A375 (cell line): ENCODE measurements around the gene IFI27. TPM values are rescaled to one million over a fixed set of nuclear protein-coding genes. Genes with fewer than 3 reads are reported as not detected.

Experiments used
- total RNA-seq: library from RNA; depleted of rRNA; stranded (reverse); fragments of >200 nt; shearing (Covaris generic); gene quantifications from 2 replicates; pipeline ENCODE4 v1.2.3, GENCODE V29; 2014; rRNA removed

IFI27 gene
- not detected in 2 replicates for total RNA-seq

GRCh38 chr14:94110552-94111181, at the start of gene IFI27:
TSS of gene IFI27 (plus strand) at chr14:94110736.

GRCh38 chr14:94080621-94081385, 29.7 kb upstream of the IFI27 start, which contains the start of the genes DDX24 and IFI27L1:
TSS of gene DDX24 (minus strand) at chr14:94081202. CDS start at chr14:94079742, 1,460 bp downstream.
TSS of gene IFI27L1 (plus strand) at chr14:94081310. CDS start at chr14:94096938, 15,628 bp downstream.

GRCh38 chr14:94129111-94129757, 18.7 kb downstream of the IFI27 start, which contains the start of gene IFI27L2:
TSS of gene IFI27L2 (minus strand) at chr14:94129604. CDS start at chr14:94129564, 40 bp downstream.

Other genes with a start within 250 kb of the IFI27 start
- not detected in 2 replicates for gene FAM181A, start 183.4 kb upstream of the IFI27 start, total RNA-seq
- not detected in 2 replicates for gene ASB2, start 134.2 kb upstream of the IFI27 start, total RNA-seq
- not detected in 2 replicates for gene CCDC197, start 113.4 kb upstream of the IFI27 start, total RNA-seq
- gene OTUB2, start 84.4 kb upstream of the IFI27 start, total RNA-seq = 1.3 and 1.4 TPM in 2 replicates
- 122 and 146 TPM in 2 replicates for gene DDX24, start 29.5 kb upstream of the IFI27 start, total RNA-seq
- gene IFI27L1, start 29.4 kb upstream of the IFI27 start, total RNA-seq = 7.0 and 7.4 TPM in 2 replicates
- gene IFI27L2, start 18.9 kb downstream of the IFI27 start, total RNA-seq = 110 and 120 TPM in 2 replicates
- gene PPP4R4, start 63.6 kb downstream of the IFI27 start, total RNA-seq = 6.9 and 9.5 TPM in 2 replicates
- gene SERPINA10, start 182.5 kb downstream of the IFI27 start, total RNA-seq = not detected in 2 replicates
- 0.26 and 0.32 TPM in 2 replicates for gene SERPINA6, start 212.6 kb downstream of the IFI27 start, total RNA-seq